Stimulated activated naive CD8-positive, alpha-beta T cell treated with anti-CD3 and anti-CD28 coated beads, Interleukin-15, amount 100 ng/mL, for 72 hours (primary cell): ENCODE measurements around the gene SUSD1.

Experiments used
- ATAC-seq: fragments of 150-1000 bp; cut with Tn5 transposase; 2 replicates; pipeline ENCODE4 v1.10.0; 2021; ENCODE audit warnings: mild to moderate bottlenecking, moderate library complexity
- DNase-seq, 2 donors: peaks; one replicate each; pipeline ENCODE4 v3.0.0; 2021 to 2022
- H3K27ac Mint-ChIP-seq, 2 donors: one replicate each; pipeline ENCODE4 v1.8.0; 2022; ENCODE audit warnings: mild to moderate bottlenecking in 2 of 2, mixed read lengths in 2 of 2, moderate library complexity in 2 of 2
- H3K27me3 Mint-ChIP-seq: one replicate; pipeline ENCODE4 v1.8.0; 2022; ENCODE audit warnings: mixed read lengths
- H3K4me1 Mint-ChIP-seq: one replicate; pipeline ENCODE4 v1.8.0; 2022; ENCODE audit warnings: mild to moderate bottlenecking, mixed read lengths
- H3K4me3 Mint-ChIP-seq, 2 donors: one replicate each; pipeline ENCODE4 v1.8.0; 2022; ENCODE audit warnings: mild to moderate bottlenecking in 2 of 2, mixed read lengths in 2 of 2, moderate library complexity in 1 of 2
- H3K9me3 Mint-ChIP-seq, 2 donors: one replicate each; pipeline ENCODE4 v1.8.0; 2022; ENCODE audit warnings: mixed read lengths in 2 of 2

The SUSD1 gene

GRCh38 chr9:112015736-112016135 is 159.4 kb downstream of the SUSD1 start:
- Mint-ChIP-seq H3K27me3 (peaks cover 17% of the 10 kb centered on the region), H3K9me3 (no peaks in the 10 kb centered on the region), H3K4me3 (no peak overlapping the region), H3K27ac (no peak overlapping the region), H3K4me1 (peaks cover 46% of the 10 kb centered on the region)
- ATAC-seq (no peak), DNase-seq (no peak)

GRCh38 chr9:112015149-112015548 is 159.9 kb downstream of the SUSD1 start:
- H3K4me3 Mint-ChIP-seq: no peak overlapping the region
- DNase-seq (no peak), ATAC-seq (no peak)
- H3K27me3 Mint-ChIP-seq: peaks cover 20% of the 10 kb centered on the region
- H3K27ac Mint-ChIP-seq: peak overlapping the region in 1 of 2 donors; percentile 5
- no peaks in the 10 kb centered on the region for H3K9me3 Mint-ChIP-seq
- peaks cover 40% of the 10 kb centered on the region for H3K4me1 Mint-ChIP-seq

GRCh38 chr9:112013266-112013665 is 161.8 kb downstream of the SUSD1 start:
- H3K9me3 Mint-ChIP-seq: no peaks in the 10 kb centered on the region
- no peak overlapping the region for H3K27ac Mint-ChIP-seq
- H3K27me3 Mint-ChIP-seq: peaks cover 26% of the 10 kb centered on the region
- H3K4me3 Mint-ChIP-seq: no peak overlapping the region
- no peak for ATAC-seq
- H3K4me1 Mint-ChIP-seq: peaks cover 38% of the 10 kb centered on the region
- no peak for DNase-seq

GRCh38 chr9:112012026-112012902 is 162.8 kb downstream of the SUSD1 start:
- Mint-ChIP-seq H3K9me3 (no peaks in the 10 kb centered on the region), H3K4me3 (no peak overlapping the region), H3K27ac (peak overlapping the region in 1 of 2 donors; percentile 54), H3K4me1 (peaks cover 43% of the 10 kb centered on the region), H3K27me3 (peaks cover 30% of the 10 kb centered on the region)
- ATAC-seq: peak; percentile 98
- DNase-seq: peak; percentile 17 to 20

GRCh38 chr9:112011051-112011620 is 164.0 kb downstream of the SUSD1 start:
- H3K4me3 Mint-ChIP-seq: no peak overlapping the region
- H3K27me3 Mint-ChIP-seq: peaks cover 30% of the 10 kb centered on the region
- H3K27ac Mint-ChIP-seq: no peak overlapping the region
- no peak for DNase-seq
- H3K4me1 Mint-ChIP-seq: peaks cover 46% of the 10 kb centered on the region
- H3K9me3 Mint-ChIP-seq: no peaks in the 10 kb centered on the region
- no peak for ATAC-seq

- H3K9me3 Mint-ChIP-seq: no peaks in the 10 kb centered on the region
- peaks cover 46% of the 10 kb centered on the region for H3K4me1 Mint-ChIP-seq
- H3K27me3 Mint-ChIP-seq: peaks cover 28% of the 10 kb centered on the region
- H3K4me3 Mint-ChIP-seq: no peak overlapping the region
- ATAC-seq: no peak
- no peak overlapping the region for H3K27ac Mint-ChIP-seq
- DNase-seq: no peak
Measured at GRCh38 chr9:112010537-112010936, 164.6 kb downstream of the SUSD1 start.

- H3K4me3 Mint-ChIP-seq: no peak overlapping the region
- H3K4me1 Mint-ChIP-seq: peaks cover 42% of the 10 kb centered on the region
- no peak overlapping the region for H3K27ac Mint-ChIP-seq
- peaks cover 19% of the 10 kb centered on the region for H3K27me3 Mint-ChIP-seq
- DNase-seq (no peak), ATAC-seq (no peak)
- H3K9me3 Mint-ChIP-seq: no peaks in the 10 kb centered on the region
Measured at GRCh38 chr9:112009656-112010055, 165.4 kb downstream of the SUSD1 start.

GRCh38 chr9:112007575-112008240 is 167.4 kb downstream of the SUSD1 start:
- Mint-ChIP-seq H3K27me3 (peaks cover 18% of the 10 kb centered on the region), H3K27ac (no peak overlapping the region), H3K4me1 (peaks cover 49% of the 10 kb centered on the region), H3K9me3 (no peaks in the 10 kb centered on the region), H3K4me3 (no peak overlapping the region)
- DNase-seq: no peak
- no peak for ATAC-seq

GRCh38 chr9:112006361-112007020 is 168.6 kb downstream of the SUSD1 start:
- H3K4me3 Mint-ChIP-seq: no peak overlapping the region
- H3K4me1 Mint-ChIP-seq: peaks cover 47% of the 10 kb centered on the region
- peaks cover 18% of the 10 kb centered on the region for H3K27me3 Mint-ChIP-seq
- H3K9me3 Mint-ChIP-seq: no peaks in the 10 kb centered on the region
- no peak overlapping the region for H3K27ac Mint-ChIP-seq
- ATAC-seq: no peak
- no peak for DNase-seq

GRCh38 chr9:112005939-112006338 is 169.2 kb downstream of the SUSD1 start:
- Mint-ChIP-seq H3K27ac (no peak overlapping the region), H3K4me3 (no peak overlapping the region), H3K9me3 (no peaks in the 10 kb centered on the region), H3K27me3 (peaks cover 15% of the 10 kb centered on the region), H3K4me1 (peaks cover 47% of the 10 kb centered on the region)
- DNase-seq (no peak), ATAC-seq (no peak)

- no peak for ATAC-seq
Measured at GRCh38 chr9:112003538-112003937, 171.6 kb downstream of the SUSD1 start.

GRCh38 chr9:112002847-112003457 is 172.1 kb downstream of the SUSD1 start:
- no peak overlapping the region for H3K4me3 Mint-ChIP-seq

More at GRCh38 chr9:112003538-112003937, 171.6 kb downstream of the SUSD1 start:
- no peak overlapping the region for H3K27ac Mint-ChIP-seq
- H3K4me3 Mint-ChIP-seq: no peak overlapping the region
- no peak for DNase-seq
- H3K4me1 Mint-ChIP-seq: peaks cover 41% of the 10 kb centered on the region
- peaks cover 7% of the 10 kb centered on the region for H3K27me3 Mint-ChIP-seq
- H3K9me3 Mint-ChIP-seq: no peaks in the 10 kb centered on the region

GRCh38 chr9:112002131-112002846 is 172.8 kb downstream of the SUSD1 start:
- H3K4me3 Mint-ChIP-seq: no peak overlapping the region
- ATAC-seq (peak; percentile 33), DNase-seq (no peak)
- H3K4me1 Mint-ChIP-seq: peaks cover 35% of the 10 kb centered on the region
- H3K27ac Mint-ChIP-seq: no peak overlapping the region
- H3K9me3 Mint-ChIP-seq: no peaks in the 10 kb centered on the region
- no peaks in the 10 kb centered on the region for H3K27me3 Mint-ChIP-seq

More at GRCh38 chr9:112002847-112003457, 172.1 kb downstream of the SUSD1 start:
- DNase-seq: no peak
- peaks cover 41% of the 10 kb centered on the region for H3K4me1 Mint-ChIP-seq
- peaks cover under 1% of the 10 kb centered on the region for H3K27me3 Mint-ChIP-seq
- H3K9me3 Mint-ChIP-seq: no peaks in the 10 kb centered on the region
- ATAC-seq: peak; percentile 17
- no peak overlapping the region for H3K27ac Mint-ChIP-seq

- H3K9me3 Mint-ChIP-seq: no peaks in the 10 kb centered on the region
- no peak overlapping the region for H3K4me3 Mint-ChIP-seq
- no peak overlapping the region for H3K27ac Mint-ChIP-seq
- H3K27me3 Mint-ChIP-seq: no peaks in the 10 kb centered on the region
- DNase-seq (no peak), ATAC-seq (no peak)
- peaks cover 30% of the 10 kb centered on the region for H3K4me1 Mint-ChIP-seq
Measured at GRCh38 chr9:112000743-112001142, 174.4 kb downstream of the SUSD1 start.

- Mint-ChIP-seq H3K4me3 (no peak overlapping the region), H3K4me1 (peaks cover 36% of the 10 kb centered on the region), H3K9me3 (no peaks in the 10 kb centered on the region), H3K27ac (no peak overlapping the region), H3K27me3 (no peaks in the 10 kb centered on the region)
- DNase-seq: no peak
- ATAC-seq: no peak
Measured at GRCh38 chr9:111999319-111999718, 175.8 kb downstream of the SUSD1 start.
